Epidermal melanocyte (primary cell): Measurements from ENCODE around the gene SDK2.

Experiments used
- DNase-seq: peaks from one replicate; pipeline ENCODE4 v3.0.0; 2011; ENCODE audit warnings: low spot score; ENCODE audit not compliant: insufficient read length

Gene SDK2

GRCh38 chr17:73350864-73351263 lies 293.4 kb downstream of the SDK2 start:
- no peak for DNase-seq

GRCh38 chr17:73349647-73350046 lies 294.6 kb downstream of the SDK2 start:
- DNase-seq: no peak

- peak; percentile 92 for DNase-seq
Measured at GRCh38 chr17:73349138-73349537, 295.1 kb downstream of the SDK2 start.

- DNase-seq: no peak
Measured at GRCh38 chr17:73348829-73349095, 295.5 kb downstream of the SDK2 start.

- no peak for DNase-seq
Measured at GRCh38 chr17:73348018-73348828, 296.0 kb downstream of the SDK2 start.

GRCh38 chr17:73347351-73347750 lies 296.9 kb downstream of the SDK2 start:
- DNase-seq: no peak

GRCh38 chr17:73346501-73347162 lies 297.6 kb downstream of the SDK2 start:
- no peak for DNase-seq

- DNase-seq: no peak
Measured at GRCh38 chr17:73343739-73344454, 300.3 kb downstream of the SDK2 start.

- peak; percentile 74 for DNase-seq
Measured at GRCh38 chr17:73343168-73343634, 301.0 kb downstream of the SDK2 start.

GRCh38 chr17:73342541-73343167 lies 301.6 kb downstream of the SDK2 start:
- DNase-seq: no peak

GRCh38 chr17:73342050-73342522 lies 302.2 kb downstream of the SDK2 start:
- no peak for DNase-seq

GRCh38 chr17:73341350-73342049 lies 302.7 kb downstream of the SDK2 start:
- no peak for DNase-seq

- DNase-seq: peak; percentile 57
Measured at GRCh38 chr17:73340093-73340596, 304.1 kb downstream of the SDK2 start.

- no peak for DNase-seq
Measured at GRCh38 chr17:73338566-73339197, 305.6 kb downstream of the SDK2 start.

GRCh38 chr17:73338050-73338521 lies 306.2 kb downstream of the SDK2 start:
- DNase-seq: no peak

GRCh38 chr17:73337330-73337710 lies 306.9 kb downstream of the SDK2 start:
- no peak for DNase-seq

- no peak for DNase-seq
Measured at GRCh38 chr17:73336408-73337329, 307.6 kb downstream of the SDK2 start.

- no peak for DNase-seq
Measured at GRCh38 chr17:73335591-73336407, 308.4 kb downstream of the SDK2 start.
